ENCODE measurements around the gene TRIM44. TPM values are rescaled to one million over a fixed set of nuclear protein-coding genes. Genes with fewer than 3 reads are reported as not detected.
"Not testable (repeated sequence)": the region's sequence is repeated elsewhere in the genome, so short reads cannot be mapped to it uniquely, and the experiment has no call there.

TRIM44 gene
- total and polyA plus RNA-seq, 4 experiments from 2014 or later = 34.7 to 53.1 (median 48.7) TPM

DNA sequence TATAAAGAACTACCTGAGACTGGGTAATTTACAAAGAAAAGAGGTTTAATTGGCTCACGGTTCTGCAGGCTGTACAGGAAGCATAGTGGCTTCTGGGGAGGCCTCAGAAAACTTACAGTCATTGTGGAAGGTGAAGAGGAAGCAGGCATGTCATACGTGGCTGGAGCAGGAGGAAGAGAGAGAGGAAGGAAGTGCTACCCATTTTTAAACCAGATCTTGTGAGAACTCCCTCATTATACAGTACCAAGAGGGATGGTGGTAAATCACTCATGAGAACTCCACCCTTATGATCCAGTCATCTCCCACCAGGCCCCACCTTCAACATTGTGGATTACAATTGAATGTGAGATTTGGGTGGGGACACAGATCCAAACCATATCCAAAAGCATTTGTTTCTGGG, 53.1 kb downstream of the TRIM44 start:
- H3K9me3 ChIP-seq (ENCODE audit: control insufficient read depth in 1 of 2, low read length in 2 of 2); POLR2A ChIA-PET (ENCODE audit: partially characterized antibody); H3K36me3 ChIP-seq (ENCODE audit: insufficient read depth, low read length); intact Hi-C loops (cut with micrococcal nuclease); H3K4me3 ChIP-seq (ENCODE audit: low read length in 2 of 2); H3K27me3 Mint-ChIP-seq; H3K27me3 ChIP-seq (ENCODE audit: insufficient read depth, low read length); H3K9me3 Mint-ChIP-seq; DNase-seq; H3K27ac ChIP-seq (ENCODE audit: low read depth, low read length); H3K4me1 ChIP-seq (ENCODE audit: insufficient read depth, low read length); CTCF ChIA-PET (ENCODE audit: partially characterized antibody): not testable (repeated sequence)
- peak overlapping the region in 3 of 7 donors; percentile 24 to 65 (median 53) for H3K27ac Mint-ChIP-seq
- peak overlapping the region in 2 of 8 donors; percentile 2 to 38 for H3K4me3 Mint-ChIP-seq
- H3K4me1 Mint-ChIP-seq = peaks cover 35 to 52% (median 40%) of the 10 kb centered on the region in 4 donors
- peaks cover 8 to 26% of the 10 kb centered on the region in 2 donors for H3K36me3 Mint-ChIP-seq

DNA sequence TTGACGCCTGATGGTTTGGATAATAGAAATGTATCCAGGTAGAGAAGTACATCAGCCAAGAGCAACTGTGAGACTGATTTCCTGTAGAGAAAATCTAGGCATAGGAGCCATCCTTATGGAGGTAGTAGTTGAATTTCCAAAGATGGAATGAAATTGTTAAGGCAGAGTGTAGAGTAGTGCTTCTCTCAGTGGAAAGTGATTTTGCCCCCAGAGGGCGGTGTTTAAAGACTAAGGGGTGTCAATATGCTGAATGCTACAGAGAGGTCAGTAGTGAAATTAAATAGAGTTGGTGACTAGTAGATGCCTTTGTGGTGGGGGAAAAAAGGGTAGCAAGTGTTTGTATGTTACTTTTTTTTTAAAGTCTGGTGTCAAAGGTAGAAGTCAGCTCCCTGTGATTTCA, 54.5 kb downstream of the TRIM44 start:
- peaks cover 36 to 57% (median 46%) of the 10 kb centered on the region in 4 donors for H3K4me1 Mint-ChIP-seq
- intact Hi-C loops (cut with micrococcal nuclease) = no loop called here
- H3K27me3 Mint-ChIP-seq = no peaks in the 10 kb centered on the region
- POLR2A ChIA-PET (ENCODE audit: partially characterized antibody) = no interaction called here
- Histone ChIP-seq H3K4me1 (ENCODE audit: insufficient read depth, low read length) (peaks cover 7% of the 10 kb centered on the region), H3K9me3 (ENCODE audit: control insufficient read depth in 1 of 2, low read length in 2 of 2) (no peaks in the 10 kb centered on the region), H3K4me3 (ENCODE audit: low read length in 2 of 2) (no peak overlapping the region), H3K27me3 (ENCODE audit: insufficient read depth, low read length) (no peaks in the 10 kb centered on the region), H3K27ac (ENCODE audit: low read depth, low read length) (no peak overlapping the region), H3K36me3 (ENCODE audit: insufficient read depth, low read length) (no peaks in the 10 kb centered on the region)
- CTCF ChIA-PET (ENCODE audit: partially characterized antibody) = no interaction called here
- H3K36me3 Mint-ChIP-seq = peaks cover 8 to 30% of the 10 kb centered on the region in 2 donors
- no peak overlapping the region for H3K27ac Mint-ChIP-seq
- DNase-seq = no peak
- no peak overlapping the region for H3K4me3 Mint-ChIP-seq
- peaks cover 0 to 10% (median 5%) of the 10 kb centered on the region in 8 donors for H3K9me3 Mint-ChIP-seq

DNA sequence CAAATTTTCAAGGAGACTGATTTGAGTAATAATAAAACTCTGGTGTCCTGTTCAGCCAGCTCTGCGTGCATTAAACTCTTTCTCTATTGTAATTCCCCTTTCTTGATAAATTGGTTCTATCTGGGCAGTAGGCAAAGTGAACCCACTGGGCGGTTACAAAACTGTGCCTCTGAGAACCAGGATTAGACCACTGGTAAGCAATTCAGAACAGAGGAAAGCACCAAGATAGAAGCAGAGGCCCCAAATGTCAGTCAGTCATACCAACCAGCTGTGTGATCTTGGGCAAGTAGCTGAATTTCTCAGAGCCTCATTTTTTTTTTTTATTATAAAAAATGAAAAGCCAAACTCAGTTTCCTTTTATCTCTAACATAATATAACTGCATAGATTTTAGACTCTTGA, 54.9 kb downstream of the TRIM44 start:
- peaks cover 36 to 61% (median 47%) of the 10 kb centered on the region in 4 donors for H3K4me1 Mint-ChIP-seq
- no peaks in the 10 kb centered on the region for H3K27me3 Mint-ChIP-seq
- peaks cover 8 to 30% of the 10 kb centered on the region in 2 donors for H3K36me3 Mint-ChIP-seq
- Histone ChIP-seq H3K9me3 (ENCODE audit: control insufficient read depth in 1 of 2, low read length in 2 of 2) (no peaks in the 10 kb centered on the region), H3K27ac (ENCODE audit: low read depth, low read length) (no peak overlapping the region), H3K4me3 (ENCODE audit: low read length in 2 of 2) (no peak overlapping the region), H3K36me3 (ENCODE audit: insufficient read depth, low read length) (no peaks in the 10 kb centered on the region), H3K27me3 (ENCODE audit: insufficient read depth, low read length) (no peaks in the 10 kb centered on the region), H3K4me1 (ENCODE audit: insufficient read depth, low read length) (peaks cover 7% of the 10 kb centered on the region)
- no peak for DNase-seq
- intact Hi-C loops (cut with micrococcal nuclease) = no loop called here
- H3K27ac Mint-ChIP-seq = no peak overlapping the region
- CTCF ChIA-PET (ENCODE audit: partially characterized antibody) = no interaction called here
- POLR2A ChIA-PET (ENCODE audit: partially characterized antibody) = no interaction called here
- H3K4me3 Mint-ChIP-seq = no peak overlapping the region
- peaks cover 0 to 10% (median 5%) of the 10 kb centered on the region in 8 donors for H3K9me3 Mint-ChIP-seq

DNA sequence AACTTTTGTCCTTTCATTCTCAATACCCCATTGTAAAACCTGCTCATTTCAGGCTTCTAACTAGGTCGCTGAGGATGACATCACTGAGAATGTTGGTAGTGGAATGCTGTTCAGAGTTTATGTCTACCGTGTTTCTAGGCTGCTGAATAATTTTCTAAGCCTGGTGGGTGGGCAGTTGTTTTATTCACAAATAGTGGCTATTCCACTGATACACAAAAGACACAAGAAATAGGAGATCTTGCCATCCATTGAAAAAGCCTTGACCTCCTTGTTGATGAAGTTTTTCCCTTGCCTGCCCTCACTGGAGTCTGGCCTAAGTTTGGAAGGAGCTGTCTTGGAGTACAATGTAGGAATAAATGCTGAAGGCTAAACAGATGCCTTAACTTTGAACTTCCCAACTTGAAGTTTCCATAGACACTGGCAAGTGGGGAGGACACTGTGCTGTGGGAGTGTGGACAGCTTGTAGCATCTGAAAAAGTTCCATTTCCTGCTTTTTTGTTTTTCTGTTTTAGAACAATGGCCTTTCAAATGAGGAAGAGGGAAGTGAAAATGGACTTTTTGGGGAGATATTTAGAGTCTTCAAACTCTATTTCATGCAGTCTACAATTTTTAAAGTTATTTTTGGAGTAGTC, 59.2 kb downstream of the TRIM44 start:
- no peak overlapping the region for H3K27ac ChIP-seq (ENCODE audit: low read depth, low read length)

DNA sequence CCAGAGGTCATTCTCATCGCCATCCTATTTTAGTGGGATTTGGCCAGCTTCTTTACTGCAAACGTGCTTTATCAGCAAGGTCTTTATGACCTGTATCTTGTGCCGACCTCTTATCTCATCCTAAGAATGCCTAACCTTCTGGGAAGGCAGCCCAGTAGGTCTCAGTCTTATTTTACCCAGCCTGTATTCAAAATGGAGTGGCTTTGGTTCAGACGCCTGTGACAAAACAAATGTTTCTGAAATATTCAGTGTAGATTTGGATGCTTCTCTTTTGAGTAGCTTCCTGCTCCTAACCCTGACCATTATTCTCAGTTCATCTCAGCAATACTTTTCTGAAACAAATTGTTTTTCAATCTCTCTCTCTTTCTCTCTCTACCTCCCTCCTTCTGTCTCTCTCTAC, 60.1 kb downstream of the TRIM44 start:
- peaks cover 19 to 35% of the 10 kb centered on the region in 2 donors for H3K36me3 Mint-ChIP-seq
- CTCF ChIA-PET (ENCODE audit: partially characterized antibody) = interaction anchor here (0.6 kb wide), 1 partner anchor 1322 kb away, joined by 3 read pairs; no protein-coding TSS in a partner anchor
- POLR2A ChIA-PET (ENCODE audit: partially characterized antibody) = no interaction called here
- H3K9me3 ChIP-seq (ENCODE audit: control insufficient read depth in 1 of 2, low read length in 2 of 2) = no peaks in the 10 kb centered on the region
- H3K4me1 Mint-ChIP-seq = peaks cover 15 to 42% (median 25%) of the 10 kb centered on the region in 4 donors
- no peaks in the 10 kb centered on the region for H3K27me3 ChIP-seq (ENCODE audit: insufficient read depth, low read length)
- H3K4me1 ChIP-seq (ENCODE audit: insufficient read depth, low read length) = no peaks in the 10 kb centered on the region
- intact Hi-C loops (cut with micrococcal nuclease) = no loop called here
- H3K4me3 ChIP-seq (ENCODE audit: low read length in 2 of 2) = no peak overlapping the region
- peaks cover 12% of the 10 kb centered on the region for H3K36me3 ChIP-seq (ENCODE audit: insufficient read depth, low read length)
- no peaks in the 10 kb centered on the region for H3K27me3 Mint-ChIP-seq
- H3K4me3 Mint-ChIP-seq = no peak overlapping the region
- H3K27ac ChIP-seq (ENCODE audit: low read depth, low read length) = no peak overlapping the region
- peaks cover 0 to 7% (median 0%) of the 10 kb centered on the region in 8 donors for H3K9me3 Mint-ChIP-seq
- DNase-seq = no peak
- H3K27ac Mint-ChIP-seq = peak overlapping the region in 1 of 7 donors; percentile 46

More for the DNA sequence above, 59.2 kb downstream of the TRIM44 start:
- no peak for DNase-seq
- Mint-ChIP-seq H3K36me3 (peaks cover 15 to 30% of the 10 kb centered on the region in 2 donors), H3K27me3 (no peaks in the 10 kb centered on the region), H3K4me3 (no peak overlapping the region), H3K27ac (peak overlapping the region in 2 of 7 donors; percentile 20 to 53), H3K9me3 (peaks cover 0 to 7% (median 0%) of the 10 kb centered on the region in 8 donors), H3K4me1 (peaks cover 19 to 50% (median 29%) of the 10 kb centered on the region in 4 donors)
- Histone ChIP-seq H3K4me1 (ENCODE audit: insufficient read depth, low read length) (peaks cover 2% of the 10 kb centered on the region), H3K27me3 (ENCODE audit: insufficient read depth, low read length) (no peaks in the 10 kb centered on the region), H3K36me3 (ENCODE audit: insufficient read depth, low read length) (peaks cover 7% of the 10 kb centered on the region), H3K9me3 (ENCODE audit: control insufficient read depth in 1 of 2, low read length in 2 of 2) (no peaks in the 10 kb centered on the region), H3K4me3 (ENCODE audit: low read length in 2 of 2) (no peak overlapping the region)
- CTCF ChIA-PET (ENCODE audit: partially characterized antibody) = no interaction called here
- intact Hi-C loops (cut with micrococcal nuclease) = no loop called here
- POLR2A ChIA-PET (ENCODE audit: partially characterized antibody) = no interaction called here

DNA sequence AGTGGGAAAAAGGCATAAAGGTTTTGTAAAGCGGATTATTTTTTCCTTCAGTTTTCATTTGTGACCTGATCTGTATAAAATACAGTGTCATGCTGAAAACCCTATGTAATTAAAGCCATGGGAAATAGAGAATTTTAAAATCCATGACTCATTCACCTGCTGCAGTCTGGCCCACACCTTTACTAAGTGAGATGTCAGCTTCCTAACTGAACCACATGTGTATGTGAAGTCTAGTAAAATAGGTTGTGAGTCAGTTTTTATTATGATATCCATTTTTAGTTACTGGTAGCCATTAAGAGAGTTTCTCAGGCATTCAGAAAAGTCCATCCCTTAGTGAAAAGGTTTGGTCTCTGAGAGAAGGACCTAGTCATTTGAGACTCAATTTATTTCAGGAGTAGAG, 60.9 kb downstream of the TRIM44 start:
- Histone ChIP-seq H3K9me3 (ENCODE audit: control insufficient read depth in 1 of 2, low read length in 2 of 2) (no peaks in the 10 kb centered on the region), H3K27ac (ENCODE audit: low read depth, low read length) (no peak overlapping the region), H3K4me3 (ENCODE audit: low read length in 2 of 2) (no peak overlapping the region), H3K36me3 (ENCODE audit: insufficient read depth, low read length) (peaks cover 12% of the 10 kb centered on the region), H3K27me3 (ENCODE audit: insufficient read depth, low read length) (no peaks in the 10 kb centered on the region), H3K4me1 (ENCODE audit: insufficient read depth, low read length) (no peaks in the 10 kb centered on the region)
- H3K4me1 Mint-ChIP-seq = peaks cover 13 to 36% (median 23%) of the 10 kb centered on the region in 4 donors
- no peak overlapping the region for H3K27ac Mint-ChIP-seq
- ChIA-PET POLR2A (ENCODE audit: partially characterized antibody) (no interaction called here), CTCF (ENCODE audit: partially characterized antibody) (no interaction called here)
- H3K27me3 Mint-ChIP-seq = no peaks in the 10 kb centered on the region
- H3K4me3 Mint-ChIP-seq = no peak overlapping the region
- no peak for DNase-seq
- H3K9me3 Mint-ChIP-seq = peaks cover 0 to 7% (median 0%) of the 10 kb centered on the region in 8 donors
- intact Hi-C loops (cut with micrococcal nuclease) = no loop called here
- peaks cover 26 to 44% of the 10 kb centered on the region in 2 donors for H3K36me3 Mint-ChIP-seq

DNA sequence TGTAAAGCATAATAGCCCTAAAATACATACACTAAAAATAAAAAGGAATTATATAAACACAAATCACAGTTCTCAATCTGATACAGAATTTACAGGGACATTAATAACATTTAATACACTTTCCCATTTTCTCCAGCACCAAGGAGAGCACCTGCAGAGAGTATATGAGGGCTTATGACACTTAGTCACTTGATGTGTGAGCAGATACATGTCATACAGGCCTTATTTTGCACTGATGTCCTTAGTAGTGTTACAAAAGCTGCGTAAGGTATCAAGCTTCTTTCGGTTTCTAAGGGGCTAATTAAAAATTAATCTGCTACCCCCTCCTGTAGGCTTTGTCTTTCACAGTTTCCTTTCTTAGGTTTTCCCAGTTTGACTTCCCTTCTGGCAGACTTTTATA, 61.3 kb downstream of the TRIM44 start:
- ChIA-PET POLR2A (ENCODE audit: partially characterized antibody) (no interaction called here), CTCF (ENCODE audit: partially characterized antibody) (no interaction called here)
- Histone ChIP-seq H3K27me3 (ENCODE audit: insufficient read depth, low read length) (no peaks in the 10 kb centered on the region), H3K36me3 (ENCODE audit: insufficient read depth, low read length) (peaks cover 12% of the 10 kb centered on the region), H3K4me1 (ENCODE audit: insufficient read depth, low read length) (no peaks in the 10 kb centered on the region), H3K4me3 (ENCODE audit: low read length in 2 of 2) (no peak overlapping the region), H3K27ac (ENCODE audit: low read depth, low read length) (no peak overlapping the region), H3K9me3 (ENCODE audit: control insufficient read depth in 1 of 2, low read length in 2 of 2) (no peaks in the 10 kb centered on the region)
- H3K27me3 Mint-ChIP-seq = no peaks in the 10 kb centered on the region
- no peak for DNase-seq
- peaks cover 13 to 32% (median 21%) of the 10 kb centered on the region in 4 donors for H3K4me1 Mint-ChIP-seq
- no peak overlapping the region for H3K27ac Mint-ChIP-seq
- H3K9me3 Mint-ChIP-seq = peaks cover 0 to 11% (median 2%) of the 10 kb centered on the region in 8 donors
- intact Hi-C loops (cut with micrococcal nuclease) = no loop called here
- H3K4me3 Mint-ChIP-seq = no peak overlapping the region
- H3K36me3 Mint-ChIP-seq = peaks cover 30 to 48% of the 10 kb centered on the region in 2 donors
